ENCODE results near the gene COL5A2. TPM values are rescaled to one million over a fixed set of nuclear protein-coding genes. Genes with fewer than 3 reads are reported as not detected.

The COL5A2 gene
- total RNA-seq, 2 donors from 2014 or later: 2.9 to 3.3 TPM

GRCh38 chr2:189095101-189095500 is 84.5 kb downstream of the COL5A2 start:
- DNase-seq (ENCODE audit: low spot score in 2 of 2): no peak
- Mint-ChIP-seq H3K9me3 (no peaks in the 10 kb centered on the region), H3K36me3 (no peaks in the 10 kb centered on the region), H3K27ac (no peak overlapping the region)
- no peak for ATAC-seq

GRCh38 chr2:189092936-189093335 is 86.6 kb downstream of the COL5A2 start:
- no peaks in the 10 kb centered on the region for H3K9me3 Mint-ChIP-seq

GRCh38 chr2:189091253-189091652 is 88.3 kb downstream of the COL5A2 start:
- H3K36me3 Mint-ChIP-seq: no peaks in the 10 kb centered on the region
- DNase-seq (ENCODE audit: low spot score in 2 of 2): no peak
- no peak for ATAC-seq
- H3K9me3 Mint-ChIP-seq: no peaks in the 10 kb centered on the region
- H3K27ac Mint-ChIP-seq: no peak overlapping the region

More at GRCh38 chr2:189092936-189093335, 86.6 kb downstream of the COL5A2 start:
- DNase-seq (ENCODE audit: low spot score in 2 of 2) (no peak), ATAC-seq (no peak)
- H3K36me3 Mint-ChIP-seq: no peaks in the 10 kb centered on the region
- no peak overlapping the region for H3K27ac Mint-ChIP-seq

- DNase-seq (ENCODE audit: low spot score in 2 of 2): no peak
These were observed 90.9 kb downstream of the COL5A2 start for GRCh38 chr2:189088591-189089205.

GRCh38 chr2:189086710-189087109 is 92.9 kb downstream of the COL5A2 start:
- DNase-seq (ENCODE audit: low spot score in 2 of 2) (no peak), ATAC-seq (no peak)
- H3K36me3 Mint-ChIP-seq: no peaks in the 10 kb centered on the region
- no peaks in the 10 kb centered on the region for H3K9me3 Mint-ChIP-seq
- no peak overlapping the region for H3K27ac Mint-ChIP-seq

More at GRCh38 chr2:189088591-189089205, 90.9 kb downstream of the COL5A2 start:
- no peak for ATAC-seq
- Mint-ChIP-seq H3K9me3 (no peaks in the 10 kb centered on the region), H3K36me3 (no peaks in the 10 kb centered on the region), H3K27ac (no peak overlapping the region)

- no peak for ATAC-seq
- H3K27ac Mint-ChIP-seq: no peak overlapping the region
These were observed 93.3 kb downstream of the COL5A2 start for GRCh38 chr2:189086250-189086649.

GRCh38 chr2:189083606-189084005 is 96.0 kb downstream of the COL5A2 start:
- DNase-seq (ENCODE audit: low spot score in 2 of 2) (no peak), ATAC-seq (no peak)
- H3K36me3 Mint-ChIP-seq: no peaks in the 10 kb centered on the region
- H3K27ac Mint-ChIP-seq: no peak overlapping the region
- H3K9me3 Mint-ChIP-seq: no peaks in the 10 kb centered on the region

More at GRCh38 chr2:189086250-189086649, 93.3 kb downstream of the COL5A2 start:
- Mint-ChIP-seq H3K36me3 (no peaks in the 10 kb centered on the region), H3K9me3 (no peaks in the 10 kb centered on the region)
- no peak for DNase-seq (ENCODE audit: low spot score in 2 of 2)

- DNase-seq (ENCODE audit: low spot score in 2 of 2) (no peak), ATAC-seq (no peak)
- no peaks in the 10 kb centered on the region for H3K36me3 Mint-ChIP-seq
- H3K27ac Mint-ChIP-seq: no peak overlapping the region
- no peaks in the 10 kb centered on the region for H3K9me3 Mint-ChIP-seq
These were observed 96.5 kb downstream of the COL5A2 start for GRCh38 chr2:189083106-189083505.

- Mint-ChIP-seq H3K27ac (no peak overlapping the region), H3K36me3 (no peaks in the 10 kb centered on the region), H3K9me3 (no peaks in the 10 kb centered on the region)
- ATAC-seq (no peak), DNase-seq (ENCODE audit: low spot score in 2 of 2) (no peak)
These were observed 97.1 kb downstream of the COL5A2 start for GRCh38 chr2:189082376-189082975.

GRCh38 chr2:189076572-189076971 is 103.0 kb downstream of the COL5A2 start:
- Mint-ChIP-seq H3K27ac (no peak overlapping the region), H3K9me3 (no peaks in the 10 kb centered on the region), H3K36me3 (no peaks in the 10 kb centered on the region)
- DNase-seq (ENCODE audit: low spot score in 2 of 2): no peak
- ATAC-seq: no peak

GRCh38 chr2:189076120-189076519 is 103.4 kb downstream of the COL5A2 start:
- no peak for ATAC-seq
- DNase-seq (ENCODE audit: low spot score in 2 of 2): no peak
- H3K36me3 Mint-ChIP-seq: no peaks in the 10 kb centered on the region
- no peaks in the 10 kb centered on the region for H3K9me3 Mint-ChIP-seq
- H3K27ac Mint-ChIP-seq: no peak overlapping the region

GRCh38 chr2:189074506-189074905 is 105.1 kb downstream of the COL5A2 start:
- DNase-seq (ENCODE audit: low spot score in 2 of 2): no peak
- Mint-ChIP-seq H3K36me3 (no peaks in the 10 kb centered on the region), H3K9me3 (no peaks in the 10 kb centered on the region), H3K27ac (no peak overlapping the region)
- ATAC-seq: no peak

- Mint-ChIP-seq H3K36me3 (no peaks in the 10 kb centered on the region), H3K27ac (no peak overlapping the region), H3K9me3 (no peaks in the 10 kb centered on the region)
- ATAC-seq (no peak), DNase-seq (ENCODE audit: low spot score in 2 of 2) (no peak)
These were observed 107.5 kb downstream of the COL5A2 start for GRCh38 chr2:189072036-189072435.

- no peak for ATAC-seq
- H3K27ac Mint-ChIP-seq: no peak overlapping the region
These were observed 109.5 kb downstream of the COL5A2 start for GRCh38 chr2:189069855-189070619.

GRCh38 chr2:189066037-189066436 is 113.5 kb downstream of the COL5A2 start:
- no peaks in the 10 kb centered on the region for H3K9me3 Mint-ChIP-seq
- no peak for ATAC-seq
- H3K27ac Mint-ChIP-seq: no peak overlapping the region
- DNase-seq (ENCODE audit: low spot score in 2 of 2): no peak
- no peaks in the 10 kb centered on the region for H3K36me3 Mint-ChIP-seq

More at GRCh38 chr2:189069855-189070619, 109.5 kb downstream of the COL5A2 start:
- no peaks in the 10 kb centered on the region for H3K9me3 Mint-ChIP-seq
- DNase-seq (ENCODE audit: low spot score in 2 of 2): no peak
- no peaks in the 10 kb centered on the region for H3K36me3 Mint-ChIP-seq

GRCh38 chr2:189060096-189060642 is 119.4 kb downstream of the COL5A2 start:
- DNase-seq (ENCODE audit: low spot score in 2 of 2) (no peak), ATAC-seq (no peak)
- no peaks in the 10 kb centered on the region for H3K36me3 Mint-ChIP-seq
- H3K27ac Mint-ChIP-seq: no peak overlapping the region
- H3K9me3 Mint-ChIP-seq: no peaks in the 10 kb centered on the region

GRCh38 chr2:189057316-189057715 is 122.2 kb downstream of the COL5A2 start:
- Mint-ChIP-seq H3K9me3 (no peaks in the 10 kb centered on the region), H3K36me3 (no peaks in the 10 kb centered on the region), H3K27ac (no peak overlapping the region)
- DNase-seq (ENCODE audit: low spot score in 2 of 2): no peak
- ATAC-seq: no peak
